Calu3 (cell line): ENCODE data around the gene OR6N2. TPM values are rescaled to one million over a fixed set of nuclear protein-coding genes. Genes with fewer than 3 reads are reported as not detected.

Experiments used
- BruUV-seq: library from RNA; stranded (reverse); fragments of 400-500 nt; replicated peaks from 2 replicates; lab custom pipeline; 2021; lab: Mats Ljungman, UMichigan
- CTCF ChIA-PET: fragments of 300-600 bp; sonication (Branson Sonifier 250); formaldehyde crosslinking; loops from one replicate; lab custom pipeline; 2022; ENCODE audit warnings: antibody characterized with exemption; lab: Charles Lee
- DNase-seq: peaks from one replicate; pipeline ENCODE4 v3.0.0; 2022
- H3K27ac Mint-ChIP-seq: one replicate; pipeline ENCODE4 v1.8.0; 2022; ENCODE audit warnings: mixed read lengths; ENCODE audit not compliant: unreplicated experiment
- H3K27me3 Mint-ChIP-seq: one replicate; pipeline ENCODE4 v1.8.0; 2022; ENCODE audit warnings: mixed read lengths; ENCODE audit not compliant: unreplicated experiment
- H3K36me3 Mint-ChIP-seq: one replicate; pipeline ENCODE4 v1.8.0; 2022; ENCODE audit warnings: mild to moderate bottlenecking, moderate library complexity, mixed read lengths; ENCODE audit not compliant: insufficient read depth, unreplicated experiment
- H3K4me1 Mint-ChIP-seq: one replicate; pipeline ENCODE4 v1.8.0; 2022; ENCODE audit warnings: mild to moderate bottlenecking, low read depth, mixed read lengths; ENCODE audit not compliant: unreplicated experiment
- H3K4me3 Mint-ChIP-seq: one replicate; pipeline ENCODE4 v1.8.0; 2022; ENCODE audit warnings: mild to moderate bottlenecking, low read depth, moderate library complexity, mixed read lengths; ENCODE audit not compliant: unreplicated experiment
- H3K9me3 Mint-ChIP-seq: one replicate; pipeline ENCODE4 v1.8.0; 2022; ENCODE audit warnings: low read depth, mixed read lengths; ENCODE audit not compliant: unreplicated experiment
- intact Hi-C: fragments of 100-400 bp; cut with micrococcal nuclease; formaldehyde crosslinking; loops from one replicate; pipeline ENCODE4 v1.10.0; 2022; ENCODE audit not compliant: unreplicated experiment
- total RNA-seq: library from RNA; stranded (reverse); gene quantifications from 2 replicates; pipeline ENCODE4 v1.2.3, GENCODE V29; 2022
- TF ChIP-seq, protein P1 (sequence below): fragments of 200-600 bp; IDR thresholded peaks from one replicate; pipeline ENCODE4 v1.8.0; 2022; ENCODE audit warnings: antibody characterized with exemption; ENCODE audit not compliant: unreplicated experiment

OR6N2 gene
- total RNA-seq, 1 experiment from 2014 or later: not detected

DNA sequence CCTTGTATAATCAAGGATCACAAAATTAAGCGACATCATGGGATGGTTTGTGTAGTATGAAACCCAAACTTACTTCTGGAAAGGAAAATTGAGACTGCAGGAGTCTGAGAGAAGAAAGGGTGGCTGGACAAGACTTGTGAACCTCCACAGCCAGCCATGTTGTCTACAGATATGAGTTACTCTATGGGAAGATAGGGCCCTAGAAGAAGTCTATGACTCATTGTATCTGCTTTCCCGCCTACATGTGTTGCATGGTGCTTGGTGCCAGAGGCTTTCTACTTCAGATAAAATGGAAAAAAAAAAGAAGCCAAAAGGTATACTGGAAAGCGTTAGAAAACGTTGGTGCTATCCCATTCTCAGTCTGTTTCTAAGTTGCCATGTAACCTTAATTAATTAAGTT lies 18.7 kb upstream of the OR6N2 start:
- Mint-ChIP-seq H3K4me3 (no peak overlapping the region), H3K4me1 (no peaks in the 10 kb centered on the region), H3K27ac (no peak overlapping the region), H3K36me3 (no peaks in the 10 kb centered on the region), H3K9me3 (peaks cover 3% of the 10 kb centered on the region), H3K27me3 (peaks cover 67% of the 10 kb centered on the region)
- no peak for DNase-seq
- no TSS peak for BruUV-seq
- CTCF ChIA-PET: no interaction called here
- TF ChIP-seq, protein P1, sequence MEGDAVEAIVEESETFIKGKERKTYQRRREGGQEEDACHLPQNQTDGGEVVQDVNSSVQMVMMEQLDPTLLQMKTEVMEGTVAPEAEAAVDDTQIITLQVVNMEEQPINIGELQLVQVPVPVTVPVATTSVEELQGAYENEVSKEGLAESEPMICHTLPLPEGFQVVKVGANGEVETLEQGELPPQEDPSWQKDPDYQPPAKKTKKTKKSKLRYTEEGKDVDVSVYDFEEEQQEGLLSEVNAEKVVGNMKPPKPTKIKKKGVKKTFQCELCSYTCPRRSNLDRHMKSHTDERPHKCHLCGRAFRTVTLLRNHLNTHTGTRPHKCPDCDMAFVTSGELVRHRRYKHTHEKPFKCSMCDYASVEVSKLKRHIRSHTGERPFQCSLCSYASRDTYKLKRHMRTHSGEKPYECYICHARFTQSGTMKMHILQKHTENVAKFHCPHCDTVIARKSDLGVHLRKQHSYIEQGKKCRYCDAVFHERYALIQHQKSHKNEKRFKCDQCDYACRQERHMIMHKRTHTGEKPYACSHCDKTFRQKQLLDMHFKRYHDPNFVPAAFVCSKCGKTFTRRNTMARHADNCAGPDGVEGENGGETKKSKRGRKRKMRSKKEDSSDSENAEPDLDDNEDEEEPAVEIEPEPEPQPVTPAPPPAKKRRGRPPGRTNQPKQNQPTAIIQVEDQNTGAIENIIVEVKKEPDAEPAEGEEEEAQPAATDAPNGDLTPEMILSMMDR: no peak
- intact Hi-C loops: loop anchor here (5.0 kb wide), 2 partner anchors 198 to 273 kb away; no protein-coding TSS in a partner anchor

DNA sequence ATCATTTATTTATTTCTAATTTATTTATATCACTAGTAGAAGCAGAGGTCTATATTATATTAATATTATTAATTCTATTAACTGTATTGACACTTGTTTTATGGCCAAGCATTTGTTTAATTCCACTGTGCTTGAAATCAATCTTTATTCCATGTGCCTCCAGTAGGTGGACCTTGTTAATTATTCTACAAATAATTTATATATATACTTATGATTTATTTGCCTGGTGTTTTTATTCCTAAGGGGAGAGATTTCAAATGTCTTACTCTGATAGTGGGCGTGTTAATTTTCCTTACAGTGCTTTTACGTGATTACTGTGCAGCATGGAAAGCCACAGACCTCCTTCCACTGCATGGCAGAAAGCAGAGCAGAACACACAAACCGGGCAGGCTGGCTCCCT lies 17.5 kb upstream of the OR6N2 start:
- no TSS peak for BruUV-seq
- CTCF ChIA-PET: no interaction called here
- Mint-ChIP-seq H3K27ac (no peak overlapping the region), H3K4me1 (no peaks in the 10 kb centered on the region), H3K4me3 (no peak overlapping the region), H3K9me3 (peaks cover 3% of the 10 kb centered on the region), H3K36me3 (no peaks in the 10 kb centered on the region), H3K27me3 (peaks cover 73% of the 10 kb centered on the region)
- no peak for DNase-seq
- TF ChIP-seq, protein P1: peak; percentile 44
- intact Hi-C loops: loop anchor here (5.0 kb wide), 2 partner anchors 199 to 274 kb away; no protein-coding TSS in a partner anchor

DNA sequence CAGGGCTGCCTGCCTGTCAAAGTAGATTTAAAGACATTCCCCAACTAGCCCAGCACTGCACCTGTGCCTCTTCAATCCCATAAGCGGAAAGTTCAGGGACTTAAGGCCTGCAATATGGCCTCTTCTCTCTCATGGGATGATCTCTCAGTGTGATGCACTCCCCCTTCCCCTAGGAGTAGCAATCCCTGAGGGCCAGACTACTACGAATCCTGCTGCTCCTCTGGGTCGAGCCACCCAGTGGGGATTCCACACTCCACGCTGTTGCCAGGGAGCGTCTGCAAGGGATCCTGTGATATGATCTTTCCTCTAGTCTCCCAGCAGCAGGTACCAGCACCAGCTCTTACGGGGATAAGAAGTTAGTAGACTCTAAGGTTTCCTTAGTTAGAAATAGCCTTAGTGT lies 13.2 kb upstream of the OR6N2 start:
- DNase-seq: no peak
- H3K9me3 Mint-ChIP-seq: peaks cover 2% of the 10 kb centered on the region
- no peaks in the 10 kb centered on the region for H3K36me3 Mint-ChIP-seq
- BruUV-seq: no TSS peak
- peaks cover 40% of the 10 kb centered on the region for H3K27me3 Mint-ChIP-seq
- TF ChIP-seq, protein P1: no peak
- intact Hi-C loops: no loop called here
- no peaks in the 10 kb centered on the region for H3K4me1 Mint-ChIP-seq
- no peak overlapping the region for H3K27ac Mint-ChIP-seq
- CTCF ChIA-PET: no interaction called here
- no peak overlapping the region for H3K4me3 Mint-ChIP-seq

DNA sequence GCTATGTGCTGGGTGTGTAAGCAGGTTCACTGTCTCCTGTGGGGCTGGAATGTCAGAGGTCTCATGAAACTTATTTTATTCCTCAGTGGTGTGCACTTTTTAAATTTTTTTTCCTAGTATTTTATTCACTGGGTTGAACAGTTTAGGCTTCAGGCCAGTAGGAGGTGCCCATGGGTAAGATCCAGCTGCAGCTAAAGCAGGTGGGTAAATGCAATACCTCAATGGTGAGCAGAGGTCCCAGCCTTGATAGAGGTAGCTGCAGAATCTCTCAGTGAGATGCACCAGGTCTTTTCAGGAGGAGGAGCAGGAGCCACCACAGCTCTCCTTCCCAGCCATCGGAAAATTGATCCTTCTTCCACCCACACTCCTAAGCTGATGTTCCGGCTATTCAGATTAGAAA lies 12.6 kb upstream of the OR6N2 start:
- H3K4me3 Mint-ChIP-seq: no peak overlapping the region
- intact Hi-C loops: no loop called here
- DNase-seq: no peak
- H3K27me3 Mint-ChIP-seq: peaks cover 40% of the 10 kb centered on the region
- CTCF ChIA-PET: no interaction called here
- no peaks in the 10 kb centered on the region for H3K36me3 Mint-ChIP-seq
- no peaks in the 10 kb centered on the region for H3K4me1 Mint-ChIP-seq
- TF ChIP-seq, protein P1: no peak
- H3K9me3 Mint-ChIP-seq: peaks cover 2% of the 10 kb centered on the region
- H3K27ac Mint-ChIP-seq: no peak overlapping the region
- no TSS peak for BruUV-seq
